Hepatocyte (in vitro differentiated cells): ENCODE data around the gene H2AZ2.

ENCODE experiments used
- EZH2 ChIP-seq: fragments of 200-600 bp; sonication (generic); IDR thresholded peaks from 2 replicates; pipeline ENCODE4 v1.6.1; 2016; ENCODE audit warnings: antibody characterized with exemption, mild to moderate bottlenecking, borderline replicate concordance
- TF ChIP-seq, protein P1 (sequence below): fragments of 200-600 bp; sonication (generic); IDR thresholded peaks from 2 replicates; pipeline ENCODE4 v1.5.1; 2016; ENCODE audit warnings: antibody characterized with exemption, mild to moderate bottlenecking; ENCODE audit not compliant: poor library complexity

DNA sequence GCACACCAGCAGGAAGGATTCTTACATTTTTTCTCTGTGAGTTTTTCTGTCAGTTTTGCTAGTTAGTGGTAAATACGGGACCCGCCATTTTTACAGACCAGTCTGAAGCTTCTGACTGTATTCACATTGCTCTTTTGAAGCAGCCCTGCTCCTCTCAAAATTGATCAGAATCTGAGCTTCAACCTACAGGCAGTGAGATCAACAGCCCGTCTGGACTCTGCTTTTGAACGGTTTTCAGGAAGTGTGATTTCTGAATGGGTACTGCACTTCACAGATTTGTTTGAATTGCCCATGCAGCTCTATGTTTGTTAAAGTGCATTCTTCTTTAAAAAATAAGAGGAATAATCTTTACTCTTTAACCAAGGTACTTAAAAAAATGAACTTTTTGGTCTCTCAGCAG lies 28.5 kb upstream of the H2AZ2 start:
- TF ChIP-seq, protein P1, sequence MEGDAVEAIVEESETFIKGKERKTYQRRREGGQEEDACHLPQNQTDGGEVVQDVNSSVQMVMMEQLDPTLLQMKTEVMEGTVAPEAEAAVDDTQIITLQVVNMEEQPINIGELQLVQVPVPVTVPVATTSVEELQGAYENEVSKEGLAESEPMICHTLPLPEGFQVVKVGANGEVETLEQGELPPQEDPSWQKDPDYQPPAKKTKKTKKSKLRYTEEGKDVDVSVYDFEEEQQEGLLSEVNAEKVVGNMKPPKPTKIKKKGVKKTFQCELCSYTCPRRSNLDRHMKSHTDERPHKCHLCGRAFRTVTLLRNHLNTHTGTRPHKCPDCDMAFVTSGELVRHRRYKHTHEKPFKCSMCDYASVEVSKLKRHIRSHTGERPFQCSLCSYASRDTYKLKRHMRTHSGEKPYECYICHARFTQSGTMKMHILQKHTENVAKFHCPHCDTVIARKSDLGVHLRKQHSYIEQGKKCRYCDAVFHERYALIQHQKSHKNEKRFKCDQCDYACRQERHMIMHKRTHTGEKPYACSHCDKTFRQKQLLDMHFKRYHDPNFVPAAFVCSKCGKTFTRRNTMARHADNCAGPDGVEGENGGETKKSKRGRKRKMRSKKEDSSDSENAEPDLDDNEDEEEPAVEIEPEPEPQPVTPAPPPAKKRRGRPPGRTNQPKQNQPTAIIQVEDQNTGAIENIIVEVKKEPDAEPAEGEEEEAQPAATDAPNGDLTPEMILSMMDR = no peak
- TF ChIP-seq EZH2 = no peak
